ENCODE data around the gene MAN1B1.

MAN1B1 gene

GRCh38 chr9:137112564-137113384 is 26.0 kb downstream of the MAN1B1 start:
- H3K27me3 ChIP-seq (ENCODE audit: insufficient read depth, poor library complexity, severe bottlenecking): no peaks in the 10 kb centered on the region
- H3K27ac ChIP-seq (replicated peaks): no peak overlapping the region
- TF ChIP-seq GABPA (IDR thresholded peaks at IDR 0.05; ENCODE audit: low read depth): no peak
- no peak for TF ChIP-seq SPI1 (IDR thresholded peaks at IDR 0.05; ENCODE audit: borderline replicate concordance, low read depth)
- no peak for TF ChIP-seq CTCF (IDR thresholded peaks at IDR 0.05; ENCODE audit: insufficient read depth, low read length)
- TF ChIP-seq REST (IDR thresholded peaks at IDR 0.05; ENCODE audit: insufficient replicate concordance, low read depth): no peak
- DNase-seq (ENCODE audit: low read depth in 1 of 2, low spot score in 1 of 2): no peak
- H3K4me3 ChIP-seq (replicated peaks; ENCODE audit: insufficient read depth, low read length): no peak overlapping the region

DNA sequence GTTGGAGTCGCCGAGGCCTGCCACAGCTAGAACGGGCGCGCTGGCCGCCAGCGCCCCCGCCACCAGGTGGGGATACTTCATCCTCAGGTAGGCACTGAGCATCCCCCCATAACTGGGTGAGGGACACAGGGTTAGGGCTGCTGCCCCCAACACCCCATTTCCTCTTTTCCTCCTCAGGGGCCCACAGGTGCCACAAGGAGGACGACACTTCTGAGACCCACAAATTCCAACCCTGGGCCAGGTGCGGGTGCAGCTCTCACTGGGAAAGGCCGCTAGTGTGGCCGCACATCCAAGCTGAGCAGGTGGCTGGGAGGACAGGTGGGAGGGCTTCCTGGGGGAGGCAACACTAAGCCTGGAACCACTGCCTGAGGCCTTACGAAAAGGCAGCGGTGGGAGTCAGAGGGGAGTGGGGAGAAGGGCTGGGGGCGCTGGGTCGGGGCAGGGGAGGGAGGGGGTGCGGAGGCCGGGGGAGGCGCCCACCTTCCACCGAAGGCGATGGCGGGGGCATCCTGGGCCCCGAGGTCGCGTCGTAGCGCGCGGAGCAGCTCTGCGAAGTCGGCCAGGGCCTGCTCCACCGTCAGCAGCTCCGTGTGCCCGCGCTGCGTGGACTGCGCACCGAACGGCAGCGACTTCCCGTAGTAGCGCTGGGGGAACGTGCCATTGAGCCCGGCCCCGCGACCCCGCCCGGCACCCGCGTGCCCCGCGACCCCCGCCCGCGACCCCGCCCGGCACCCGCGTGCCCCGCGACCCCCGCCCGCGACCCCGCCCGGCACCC is 26.8 kb downstream of the MAN1B1 start:
- no peak for DNase-seq (ENCODE audit: low read depth in 1 of 2, low spot score in 1 of 2)
- peak overlapping the region; percentile 35; the same call in 1 of the 2 replicates for H3K27ac ChIP-seq (replicated peaks)
- TF ChIP-seq SPI1 (IDR thresholded peaks at IDR 0.05; ENCODE audit: borderline replicate concordance, low read depth): peak; percentile 49; the same call in 1 of the 2 replicates
- TF ChIP-seq CTCF (IDR thresholded peaks at IDR 0.05; ENCODE audit: insufficient read depth, low read length): no peak
- no peak for TF ChIP-seq POLR2AphosphoS5 (IDR thresholded peaks at IDR 0.05; ENCODE audit: low read depth)
- TF ChIP-seq REST (IDR thresholded peaks at IDR 0.05; ENCODE audit: insufficient replicate concordance, low read depth): no peak
- peak overlapping the region; percentile 54 for H3K4me3 ChIP-seq (replicated peaks; ENCODE audit: insufficient read depth, low read length)
- H3K27me3 ChIP-seq (ENCODE audit: insufficient read depth, poor library complexity, severe bottlenecking): no peaks in the 10 kb centered on the region

DNA sequence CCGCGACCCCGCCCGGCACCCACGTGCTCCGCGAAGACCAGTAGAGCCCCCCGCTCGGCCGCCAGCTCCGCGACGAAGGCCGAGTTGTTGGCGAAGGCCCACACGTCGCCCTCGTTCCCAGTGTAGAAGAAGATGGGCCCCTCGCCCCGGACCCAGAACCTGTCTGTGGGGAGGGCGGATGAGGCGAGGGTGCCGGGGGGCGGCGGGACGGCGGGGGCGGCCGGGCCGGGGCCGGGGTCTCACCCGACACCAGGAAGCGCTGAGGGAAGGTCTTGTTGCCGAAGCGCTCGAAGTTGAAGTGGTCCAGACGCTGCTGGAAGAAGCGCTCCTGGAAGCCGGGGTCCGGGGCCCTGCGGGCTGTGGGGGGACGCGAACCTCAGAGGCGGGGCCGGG is 27.4 kb downstream of the MAN1B1 start:
- DNase-seq (ENCODE audit: low read depth in 1 of 2, low spot score in 1 of 2): no peak
- H3K27me3 ChIP-seq (ENCODE audit: insufficient read depth, poor library complexity, severe bottlenecking): no peaks in the 10 kb centered on the region
- peak overlapping the region; percentile 55 for H3K4me3 ChIP-seq (replicated peaks; ENCODE audit: insufficient read depth, low read length)
- no peak for TF ChIP-seq POLR2AphosphoS5 (IDR thresholded peaks at IDR 0.05; ENCODE audit: low read depth)
- no peak for TF ChIP-seq CTCF (IDR thresholded peaks at IDR 0.05; ENCODE audit: insufficient read depth, low read length)
- no peak for TF ChIP-seq GABPA (IDR thresholded peaks at IDR 0.05; ENCODE audit: low read depth)
- TF ChIP-seq REST (IDR thresholded peaks at IDR 0.05; ENCODE audit: insufficient replicate concordance, low read depth): no peak
- TF ChIP-seq SPI1 (IDR thresholded peaks at IDR 0.05; ENCODE audit: borderline replicate concordance, low read depth): no peak
- H3K27ac ChIP-seq (replicated peaks): peak overlapping the region; percentile 58
